Neural cell (in vitro differentiated cells): ENCODE data around the gene MRPL32. TPM values are rescaled to one million over a fixed set of nuclear protein-coding genes. Genes with fewer than 3 reads are reported as not detected.

Experiments used
- H2AFZ ChIP-seq: fragments of 200-600, 300-800 bp; sonication (generic), shearing (Covaris generic); 2 replicates; pipeline ENCODE4 v1.6.0; 2014; ENCODE audit warnings: low read depth, mild to moderate bottlenecking, antibody characterized with exemption, low read length, moderate library complexity
- H3F3A ChIP-seq: fragments of 200-600 bp; shearing (Covaris generic); 2 replicates; pipeline ENCODE4 v1.6.1; 2016; ENCODE audit warnings: mild to moderate bottlenecking, moderate library complexity, mixed read lengths, antibody characterized with exemption, low read length; ENCODE audit not compliant: insufficient read depth, poor library complexity, severe bottlenecking
- H3K27ac ChIP-seq: fragments of 200-600, 300-800 bp; sonication (generic), shearing (Covaris generic); 2 replicates; pipeline ENCODE4 v1.5.1; 2014; ENCODE audit warnings: mild to moderate bottlenecking, low read length, moderate library complexity
- H3K27me3 ChIP-seq: fragments of 300-800, 200-600 bp; sonication (generic), shearing (Covaris generic); 2 replicates; pipeline ENCODE4 v1.6.0; 2014; ENCODE audit warnings: mild to moderate bottlenecking, low read depth, low read length, moderate library complexity; ENCODE audit not compliant: insufficient read depth
- H3K36me3 ChIP-seq: fragments of 300-800, 200-600 bp; sonication (generic), shearing (Covaris generic); 2 replicates; pipeline ENCODE4 v1.5.1; 2014; ENCODE audit warnings: mild to moderate bottlenecking, antibody characterized with exemption, low read length, moderate library complexity; ENCODE audit not compliant: insufficient read depth
- H3K4me2 ChIP-seq: fragments of 300-800, 200-600 bp; sonication (generic), shearing (Covaris generic); 2 replicates; pipeline ENCODE4 v1.6.0; 2014; ENCODE audit warnings: mild to moderate bottlenecking, low read length
- H3K4me3 ChIP-seq: fragments of 300-800, 200-600 bp; sonication (generic), shearing (Covaris generic); 2 replicates; pipeline ENCODE4 v1.5.1; 2014; ENCODE audit warnings: mild to moderate bottlenecking, low read length, moderate library complexity
- H3K79me2 ChIP-seq: fragments of 200-600 bp; shearing (Covaris generic); replicated peaks from 2 replicates; pipeline ENCODE4 v1.6.0; 2014; ENCODE audit warnings: mild to moderate bottlenecking, low read length, moderate library complexity; ENCODE audit not compliant: insufficient read depth
- H3K9ac ChIP-seq: fragments of 300-800, 200-600 bp; sonication (generic), shearing (Covaris generic); 2 replicates; pipeline ENCODE4 v1.6.1; 2016; ENCODE audit warnings: mild to moderate bottlenecking, low read length, mixed read lengths
- H3K9me2 ChIP-seq: fragments of 200-600 bp; shearing (Covaris generic); 2 replicates; pipeline ENCODE4 v1.6.1; 2016; ENCODE audit warnings: mild to moderate bottlenecking, low read length, mixed read lengths; ENCODE audit not compliant: insufficient read depth
- H3K9me3 ChIP-seq: fragments of 200-600, 300-800 bp; sonication (generic), shearing (Covaris generic); 2 replicates; pipeline ENCODE4 v1.6.1; 2016; ENCODE audit warnings: mild to moderate bottlenecking, mixed run types, low read length, moderate library complexity, mixed read lengths
- H4K20me1 ChIP-seq: fragments of 200-600 bp; shearing (Covaris generic); 2 replicates; pipeline ENCODE4 v1.6.1; 2016; ENCODE audit warnings: mild to moderate bottlenecking, mixed run types; ENCODE audit not compliant: insufficient read depth
- EP300 ChIP-seq: fragments of 450-650 bp; conservative IDR thresholded peaks from 2 replicates; pipeline ENCODE4 v1.6.1; 2014; ENCODE audit warnings: antibody characterized with exemption, mild to moderate bottlenecking, moderate library complexity; ENCODE audit not compliant: poor library complexity, severe bottlenecking
- EZH2 ChIP-seq: fragments of 200-600, 300-800 bp; shearing (Covaris generic), sonication (generic); IDR thresholded peaks from 2 replicates; pipeline ENCODE4 v1.6.1; 2014; ENCODE audit warnings: antibody characterized with exemption, low read length, borderline replicate concordance, mild to moderate bottlenecking; ENCODE audit not compliant: insufficient read depth, poor library complexity, severe bottlenecking
- MXI1 ChIP-seq: fragments of 450-650 bp; conservative IDR thresholded peaks from 2 replicates; pipeline ENCODE4 v1.6.1; 2014; ENCODE audit warnings: antibody characterized with exemption, mild to moderate bottlenecking; ENCODE audit not compliant: poor library complexity, severe bottlenecking
- POLR2AphosphoS5 ChIP-seq: IDR thresholded peaks from 2 replicates; pipeline ENCODE4 v1.6.1; 2012
- RAD21 ChIP-seq: fragments of 450-650 bp; conservative IDR thresholded peaks from 2 replicates; pipeline ENCODE4 v1.6.1; 2014; ENCODE audit warnings: antibody characterized with exemption, mild to moderate bottlenecking, moderate library complexity
- REST ChIP-seq: IDR thresholded peaks from 2 replicates; pipeline ENCODE4 v1.6.1; 2012; ENCODE audit warnings: borderline replicate concordance
- SMC3 ChIP-seq: fragments of 450-650 bp; conservative IDR thresholded peaks from 2 replicates; pipeline ENCODE4 v1.6.1; 2014; ENCODE audit warnings: antibody characterized with exemption, mild to moderate bottlenecking, moderate library complexity; ENCODE audit not compliant: poor library complexity
- TAF1 ChIP-seq: IDR thresholded peaks from 2 replicates; pipeline ENCODE4 v1.6.1; 2012; ENCODE audit warnings: low read depth
- polyA plus RNA-seq: library from polyadenylated mRNA; depleted of rRNA; stranded (reverse); fragments of >200 nt; gene quantifications from 2 replicates; pipeline ENCODE4 v1.2.3, GENCODE V29; 2014
- TF ChIP-seq, protein P1 (sequence below): fragments of 450-650 bp; IDR thresholded peaks from 2 replicates; pipeline ENCODE4 v1.5.1; 2014; ENCODE audit warnings: antibody characterized with exemption, mild to moderate bottlenecking, moderate library complexity; ENCODE audit not compliant: poor library complexity, severe bottlenecking

MRPL32 gene
- polyA plus RNA-seq, 1 donor from 2014 or later, result 193 TPM

DNA sequence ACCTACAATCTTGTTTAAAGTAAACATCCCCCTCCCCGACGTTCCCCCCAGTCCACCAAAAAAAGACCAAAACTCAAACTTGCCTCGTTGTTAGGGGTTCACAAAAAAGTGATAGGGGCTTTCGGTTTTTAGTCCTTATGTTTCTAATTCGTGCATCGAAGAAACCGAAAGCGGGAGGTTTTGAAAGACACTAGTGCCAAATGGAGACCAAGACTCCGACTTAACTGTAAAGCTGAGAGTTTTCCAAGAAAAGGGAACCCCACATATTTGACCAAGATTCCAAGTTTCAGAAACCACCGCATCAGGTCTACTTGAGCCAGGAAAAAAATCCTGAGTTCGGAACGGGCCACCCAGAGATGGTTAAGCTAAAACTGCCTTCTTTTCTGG lies 736 bp upstream of the MRPL32 start:
- H3K79me2 ChIP-seq, result peaks cover 70% of the 10 kb centered on the region
- no peaks in the 10 kb centered on the region for H3K9me2 ChIP-seq
- H3K4me3 ChIP-seq, result peak overlapping the region; percentile 78
- peak overlapping the region; percentile 79 for H2AFZ ChIP-seq
- H3K4me2 ChIP-seq, result peak overlapping the region; percentile 65
- no peak for TF ChIP-seq EP300
- no peak for TF ChIP-seq POLR2AphosphoS5
- no peak for TF ChIP-seq MXI1
- TF ChIP-seq REST, result no peak
- peak overlapping the region; percentile 56 for H3K27ac ChIP-seq
- no peaks in the 10 kb centered on the region for H3K9me3 ChIP-seq
- peaks cover 6% of the 10 kb centered on the region for H3K36me3 ChIP-seq
- H4K20me1 ChIP-seq, result no peaks in the 10 kb centered on the region
- peak overlapping the region; percentile 81 for H3K9ac ChIP-seq
- H3K27me3 ChIP-seq, result no peaks in the 10 kb centered on the region
- no peaks in the 10 kb centered on the region for H3F3A ChIP-seq

- H3K9me3 ChIP-seq, result no peaks in the 10 kb centered on the region
- peak overlapping the region; percentile 96 for H2AFZ ChIP-seq
- H3K27me3 ChIP-seq, result no peaks in the 10 kb centered on the region
- peak overlapping the region; percentile 77 for H3K9ac ChIP-seq
- peak overlapping the region; percentile 78 for H3K4me3 ChIP-seq
- H3K79me2 ChIP-seq, result peaks cover 65% of the 10 kb centered on the region
- H3K27ac ChIP-seq, result peak overlapping the region; percentile 76
- TF ChIP-seq RAD21 (no peak), SMC3 (peak; percentile 12), MXI1 (no peak), EZH2 (no peak), POLR2AphosphoS5 (no peak), TAF1 (no peak)
- H3K36me3 ChIP-seq, result peaks cover 12% of the 10 kb centered on the region
- no peaks in the 10 kb centered on the region for H3F3A ChIP-seq
- peak overlapping the region; percentile 68 for H3K4me2 ChIP-seq
- no peaks in the 10 kb centered on the region for H3K9me2 ChIP-seq
- H4K20me1 ChIP-seq, result no peaks in the 10 kb centered on the region
Observed at GRCh38 chr7:42932811-42933591, 825 bp downstream of the MRPL32 start.

DNA sequence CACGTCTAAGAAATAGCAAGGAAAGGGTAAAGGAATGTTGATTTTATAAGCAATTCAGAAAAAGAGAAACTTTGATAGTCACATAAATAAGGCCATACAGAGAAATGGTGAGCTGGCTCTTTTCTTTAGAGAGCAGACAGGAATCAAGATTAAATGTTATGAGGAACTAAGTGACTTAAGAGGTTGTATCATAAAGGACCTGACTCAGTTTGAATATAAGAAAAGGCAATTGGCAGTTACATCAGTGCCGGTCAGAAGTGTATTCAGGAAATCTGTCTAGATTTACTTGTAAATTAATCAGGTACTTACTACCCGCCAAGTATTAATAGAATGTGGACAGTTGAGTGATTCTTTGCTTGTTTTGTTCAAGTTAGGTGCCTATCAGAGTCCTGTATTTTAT lies 2.1 kb downstream of the MRPL32 start:
- H3K9me2 ChIP-seq, result no peaks in the 10 kb centered on the region
- no peak overlapping the region for H3K9ac ChIP-seq
- no peak overlapping the region for H3K27ac ChIP-seq
- TF ChIP-seq, protein P1, sequence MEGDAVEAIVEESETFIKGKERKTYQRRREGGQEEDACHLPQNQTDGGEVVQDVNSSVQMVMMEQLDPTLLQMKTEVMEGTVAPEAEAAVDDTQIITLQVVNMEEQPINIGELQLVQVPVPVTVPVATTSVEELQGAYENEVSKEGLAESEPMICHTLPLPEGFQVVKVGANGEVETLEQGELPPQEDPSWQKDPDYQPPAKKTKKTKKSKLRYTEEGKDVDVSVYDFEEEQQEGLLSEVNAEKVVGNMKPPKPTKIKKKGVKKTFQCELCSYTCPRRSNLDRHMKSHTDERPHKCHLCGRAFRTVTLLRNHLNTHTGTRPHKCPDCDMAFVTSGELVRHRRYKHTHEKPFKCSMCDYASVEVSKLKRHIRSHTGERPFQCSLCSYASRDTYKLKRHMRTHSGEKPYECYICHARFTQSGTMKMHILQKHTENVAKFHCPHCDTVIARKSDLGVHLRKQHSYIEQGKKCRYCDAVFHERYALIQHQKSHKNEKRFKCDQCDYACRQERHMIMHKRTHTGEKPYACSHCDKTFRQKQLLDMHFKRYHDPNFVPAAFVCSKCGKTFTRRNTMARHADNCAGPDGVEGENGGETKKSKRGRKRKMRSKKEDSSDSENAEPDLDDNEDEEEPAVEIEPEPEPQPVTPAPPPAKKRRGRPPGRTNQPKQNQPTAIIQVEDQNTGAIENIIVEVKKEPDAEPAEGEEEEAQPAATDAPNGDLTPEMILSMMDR, result no peak
- TF ChIP-seq MXI1 (no peak), SMC3 (no peak)
- H2AFZ ChIP-seq, result no peak overlapping the region
- H3F3A ChIP-seq, result no peaks in the 10 kb centered on the region
- no peaks in the 10 kb centered on the region for H4K20me1 ChIP-seq
- no peaks in the 10 kb centered on the region for H3K9me3 ChIP-seq
- H3K27me3 ChIP-seq, result no peaks in the 10 kb centered on the region
- peaks cover 16% of the 10 kb centered on the region for H3K36me3 ChIP-seq
- peaks cover 52% of the 10 kb centered on the region for H3K79me2 ChIP-seq
- H3K4me2 ChIP-seq, result no peak overlapping the region
- H3K4me3 ChIP-seq, result peak overlapping the region; percentile 78
